HepG2 (cell line): Measurements from ENCODE around the gene PRR5L. TPM values are rescaled to one million over a fixed set of nuclear protein-coding genes. Genes with fewer than 3 reads are reported as not detected.

Source experiments
- ATAC-seq: fragments of 200-7000 bp; cut with Tn5 transposase; 3 replicates; pipeline ENCODE4 v1.9.1; 2020; ENCODE audit warnings: mild to moderate bottlenecking, moderate library complexity
- BruUV-seq: library from RNA; stranded (reverse); fragments of 400-500 nt; replicated peaks from 2 replicates; lab custom pipeline; 2021; lab: Mats Ljungman, UMichigan
- CTCF ChIA-PET: fragments of 300-600 bp; formaldehyde crosslinking; extraction: SDS; loops from one replicate; lab custom pipeline; 2021; ENCODE audit warnings: low total read pairs, inconsistent platforms, low intra/inter-chr PET ratio; lab: Yijun Ruan, JAX
- POLR2A ChIA-PET: fragments of 350-600 bp; sonication (Branson Sonifier 250); formaldehyde crosslinking; loops from one replicate; lab custom pipeline; 2020; ENCODE audit warnings: antibody characterized with exemption, inconsistent platforms; lab: Yijun Ruan, JAX
- DNase-seq: peaks from one replicate; pipeline ENCODE4 v3.0.0-alpha.2; 2015; ENCODE audit warnings: low spot score
- FAIRE-seq: peaks from 3 replicates; lab custom pipeline; 2011; peaks lifted over from hg19 to GRCh38; lab: Jason Lieb, UNC
- H2AFZ ChIP-seq: one replicate; pipeline ENCODE4 v1.6.1; 2011; ENCODE audit warnings: low read length, inconsistent platforms
- H3K27ac ChIP-seq: fragments of 300-600 bp; 3 replicates; pipeline ENCODE4 v1.8.0; 2011; ENCODE audit warnings: mixed run types, mild to moderate bottlenecking, mixed read lengths, low read length, inconsistent platforms; ENCODE audit not compliant: insufficient read depth; ENCODE audit errors: extremely low read length
- H3K27me3 ChIP-seq, 2 experiments: fragments of 200-600 bp in 1 of 2; 2 replicates in 1 of 2; 3 replicates in 1 of 2; pipeline versions ENCODE4 v1.6.0 to v1.8.0; 2011; ENCODE audit warnings: low read length in 2 of 2, mild to moderate bottlenecking in 2 of 2, moderate library complexity in 2 of 2, inconsistent platforms in 1 of 2; ENCODE audit not compliant: insufficient read depth in 2 of 2, control insufficient read depth in 1 of 2
- H3K36me3 ChIP-seq, 2 experiments: fragments of 200-600 bp in 1 of 2; replicated peaks in 1 of 2; 2 replicates in 1 of 2; 3 replicates in 1 of 2; pipeline versions ENCODE4 v1.5.1 to v1.8.0; 2011; ENCODE audit warnings: low read length in 2 of 2, inconsistent platforms in 1 of 2; ENCODE audit not compliant: insufficient read depth in 2 of 2, control insufficient read depth in 1 of 2
- H3K4me1 ChIP-seq: 2 replicates; pipeline ENCODE4 v1.5.1; 2012; ENCODE audit warnings: low read length, inconsistent platforms; ENCODE audit not compliant: insufficient read depth
- H3K4me2 ChIP-seq: 2 replicates; pipeline ENCODE4 v1.6.0; 2011; ENCODE audit warnings: low read depth, low read length, inconsistent platforms
- H3K4me3 ChIP-seq, 3 experiments: fragments of 200-600 bp in 1 of 3; sonication (generic), shearing (Covaris generic) in 1 of 3; replicated peaks in 1 of 3; 2 replicates each; pipeline ENCODE4 v1.5.1; 2011 to 2016; ENCODE audit warnings: low read length in 3 of 3, inconsistent platforms in 2 of 3, low read depth in 2 of 3, mild to moderate bottlenecking in 2 of 3, control low read depth in 1 of 3, mixed read lengths in 1 of 3; ENCODE audit not compliant: insufficient read depth in 1 of 3
- H3K79me2 ChIP-seq: one replicate; pipeline ENCODE4 v1.6.1; 2011; ENCODE audit warnings: low read length, inconsistent platforms; ENCODE audit not compliant: insufficient read depth
- H3K9ac ChIP-seq: 2 replicates; pipeline ENCODE4 v1.6.0; 2011; ENCODE audit warnings: mild to moderate bottlenecking, low read depth, low read length, inconsistent platforms; ENCODE audit not compliant: insufficient read depth
- H3K9me3 ChIP-seq: 2 replicates; pipeline ENCODE4 v1.5.1; 2012; ENCODE audit warnings: mild to moderate bottlenecking, low read length
- H4K20me1 ChIP-seq: 2 replicates; pipeline ENCODE4 v1.6.0; 2011; ENCODE audit warnings: inconsistent platforms, mild to moderate bottlenecking, low read length, moderate library complexity; ENCODE audit not compliant: insufficient read depth
- CEBPG ChIP-seq: IDR thresholded peaks from 2 replicates; pipeline ENCODE4 v1.6.1; 2016
- CHD2 ChIP-seq: IDR thresholded peaks from 2 replicates; pipeline ENCODE4 v1.6.1; 2011; ENCODE audit warnings: low read depth, low read length, improper control_type of control experiment
- GATAD2A ChIP-seq: IDR thresholded peaks from 2 replicates; pipeline ENCODE4 v1.6.1; 2016
- RBAK ChIP-seq: sonication (generic); formaldehyde crosslinking; IDR thresholded peaks from 2 replicates; pipeline ENCODE4 v1.5.1; 2020; ENCODE audit warnings: mild to moderate bottlenecking, missing genetic modification reagents
- SMARCE1 ChIP-seq: fragments of 450-650 bp; IDR thresholded peaks from 2 replicates; pipeline ENCODE4 v1.6.1; 2017; ENCODE audit warnings: borderline replicate concordance
- TCF12 ChIP-seq, 2 experiments: fragments of 450-650 bp in 1 of 2; sonication (generic) in 1 of 2; formaldehyde crosslinking in 1 of 2; IDR thresholded peaks; 2 replicates each; pipeline versions ENCODE4 v1.6.1 to v1.8.0; 2017 to 2022; ENCODE audit warnings: antibody characterized with exemption in 1 of 2, mild to moderate bottlenecking in 1 of 2, missing genetic modification reagents in 1 of 2, moderate library complexity in 1 of 2
- ZNF557 ChIP-seq: sonication (generic); formaldehyde crosslinking; IDR thresholded peaks from 2 replicates; pipeline ENCODE4 v1.4.0; 2020; ENCODE audit warnings: missing genetic modification reagents
- ZNF570 ChIP-seq: sonication (generic); formaldehyde crosslinking; IDR thresholded peaks from 2 replicates; pipeline ENCODE4 v1.4.0; 2020; ENCODE audit warnings: mild to moderate bottlenecking, missing genetic modification reagents, borderline replicate concordance
- ZNF7 ChIP-seq: IDR thresholded peaks from 2 replicates; pipeline ENCODE4 v1.6.1; 2016; ENCODE audit warnings: missing biosample characterization, missing genetic modification reagents
- WGBS: methylation state at CpG from one replicate; pipeline ENCODE4 v1.1.6; 2017; ENCODE audit warnings: low lambda C conversion rate; 5-methylcytosine and 5-hydroxymethylcytosine counted together
- in situ Hi-C: cut with HindIII; loops from 2 replicates; pipeline ENCODE4 v1.10.0; 2017; ENCODE audit warnings: low pct_unique_long_range_greater_than_20kb; ENCODE audit not compliant: extremely low pct_ligation_motif_present
- intact Hi-C: fragments of 100-400 bp; cut with micrococcal nuclease; formaldehyde crosslinking; loops from one replicate; pipeline ENCODE4 v1.10.0; 2022; ENCODE audit not compliant: unreplicated experiment
- polyA plus RNA-seq, 8 experiments: library from polyadenylated mRNA; depleted of rRNA in 3 of 8; stranded (reverse) in 7 of 8; unstranded in 1 of 8; fragments of >200 nt; fragmentation: Illumina TruSeq in 4 of 8; extraction: Trizol in 4 of 8; gene quantifications; 2 replicates each; pipeline versions ENCODE4 v1.2.1 to v1.2.3, GENCODE V29; 2011 to 2016; ENCODE audit warnings: low read depth in 4 of 8, missing spikeins in 1 of 8, mixed read lengths in 1 of 8; ENCODE audit not compliant: insufficient read depth in 1 of 8
- total RNA-seq, 5 experiments: library from RNA; depleted of rRNA; stranded (reverse); fragments of >200 nt; fragmentation: Illumina TruSeq; extraction: Trizol; gene quantifications; 2 replicates each; pipeline ENCODE4 v1.2.3, GENCODE V29; 2016; ENCODE audit warnings: low read depth in 1 of 5
- TF ChIP-seq, protein P1 (sequence below), 2 experiments: sonication (generic) in 1 of 2; formaldehyde crosslinking in 1 of 2; IDR thresholded peaks; 2 replicates each; pipeline versions ENCODE4 v1.4.0 to v1.6.1; 2018 to 2020; ENCODE audit warnings: missing genetic modification reagents in 2 of 2, borderline replicate concordance in 1 of 2, low read depth in 1 of 2, mild to moderate bottlenecking in 1 of 2, missing biosample characterization in 1 of 2
- TF ChIP-seq, protein P2 (sequence below): sonication (generic); formaldehyde crosslinking; IDR thresholded peaks from 2 replicates; pipeline ENCODE4 v1.8.0; 2022; ENCODE audit warnings: mild to moderate bottlenecking, missing genetic modification reagents, borderline replicate concordance
- TF ChIP-seq, protein P3 (sequence below): sonication (generic); formaldehyde crosslinking; IDR thresholded peaks from 2 replicates; pipeline ENCODE4 v1.4.0; 2020; ENCODE audit warnings: mild to moderate bottlenecking, missing genetic modification reagents
- TF ChIP-seq, protein P4 (sequence below): sonication (generic); formaldehyde crosslinking; IDR thresholded peaks from 2 replicates; pipeline ENCODE4 v1.5.1; 2020; ENCODE audit warnings: mild to moderate bottlenecking, missing genetic modification reagents, moderate library complexity

The PRR5L gene
- total and polyA plus RNA-seq, 2 of the 13 experiments (the other 11 are each of a cell fraction or from before 2014, with no cell fraction given), result 0.16 TPM; not detected in 1

DNA sequence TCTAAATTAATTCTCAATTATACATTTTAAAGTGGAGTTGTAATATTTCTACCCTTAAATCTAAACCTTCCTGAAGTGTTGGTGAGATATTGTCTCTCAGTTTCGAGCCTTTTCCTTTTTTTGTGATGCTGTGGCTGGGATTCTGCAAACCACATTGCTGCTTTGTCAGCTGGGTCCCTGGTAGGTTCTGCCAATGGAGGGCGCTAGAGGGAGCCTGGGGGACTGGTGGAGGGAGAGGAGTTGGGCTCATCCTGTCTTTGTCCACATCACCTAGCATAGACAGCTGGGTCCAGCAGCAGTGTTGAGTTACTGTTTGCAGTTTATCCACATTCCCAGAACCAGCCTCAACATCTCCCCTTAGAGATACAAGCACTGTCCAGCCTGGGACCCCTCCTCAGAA, 173.0 kb downstream of the PRR5L start:
- DNase-seq, result no peak
- no TSS peak for BruUV-seq
- Histone ChIP-seq H3K79me2 (no peaks in the 10 kb centered on the region), H2AFZ (no peak overlapping the region), H3K9me3 (no peaks in the 10 kb centered on the region), H3K4me1 (no peaks in the 10 kb centered on the region), H3K36me3 (no peaks in the 10 kb centered on the region), H3K4me3 (no peak overlapping the region), H4K20me1 (no peaks in the 10 kb centered on the region), H3K9ac (no peak overlapping the region), H3K4me2 (no peak overlapping the region), H3K27ac (no peak overlapping the region), H3K27me3 (no peaks in the 10 kb centered on the region)
- in situ Hi-C loops (no loop called here), intact Hi-C loops (no loop called here)
- 8% methylated on average over 2 of the region's 2 CpGs for WGBS
- no peak for ATAC-seq
- ChIA-PET POLR2A (no interaction called here), CTCF (no interaction called here)
- no peak for FAIRE-seq
- TF ChIP-seq, protein P1, sequence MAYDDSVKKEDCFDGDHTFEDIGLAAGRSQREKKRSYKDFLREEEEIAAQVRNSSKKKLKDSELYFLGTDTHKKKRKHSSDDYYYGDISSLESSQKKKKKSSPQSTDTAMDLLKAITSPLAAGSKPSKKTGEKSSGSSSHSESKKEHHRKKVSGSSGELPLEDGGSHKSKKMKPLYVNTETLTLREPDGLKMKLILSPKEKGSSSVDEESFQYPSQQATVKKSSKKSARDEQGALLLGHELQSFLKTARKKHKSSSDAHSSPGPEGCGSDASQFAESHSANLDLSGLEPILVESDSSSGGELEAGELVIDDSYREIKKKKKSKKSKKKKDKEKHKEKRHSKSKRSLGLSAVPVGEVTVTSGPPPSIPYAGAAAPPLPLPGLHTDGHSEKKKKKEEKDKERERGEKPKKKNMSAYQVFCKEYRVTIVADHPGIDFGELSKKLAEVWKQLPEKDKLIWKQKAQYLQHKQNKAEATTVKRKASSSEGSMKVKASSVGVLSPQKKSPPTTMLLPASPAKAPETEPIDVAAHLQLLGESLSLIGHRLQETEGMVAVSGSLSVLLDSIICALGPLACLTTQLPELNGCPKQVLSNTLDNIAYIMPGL (CRISPR knock-in tag; IDR thresholded peaks at IDR 0.05; ENCODE audit: borderline replicate concordance in 1 of 2, low read depth in 1 of 2), result no peak
- TF ChIP-seq CHD2 (no peak), TCF12 (IDR thresholded peaks at IDR 0.05) (no peak), TCF12 (CRISPR knock-in tag; IDR thresholded peaks at IDR 0.05) (no peak), ZNF570 (CRISPR knock-in tag) (no peak), RBAK (CRISPR knock-in tag) (no peak), GATAD2A (CRISPR knock-in tag) (no peak), ZNF7 (CRISPR knock-in tag) (no peak), SMARCE1 (no peak), ZNF557 (CRISPR knock-in tag) (no peak), CEBPG (CRISPR knock-in tag) (no peak)
- TF ChIP-seq, protein P2, sequence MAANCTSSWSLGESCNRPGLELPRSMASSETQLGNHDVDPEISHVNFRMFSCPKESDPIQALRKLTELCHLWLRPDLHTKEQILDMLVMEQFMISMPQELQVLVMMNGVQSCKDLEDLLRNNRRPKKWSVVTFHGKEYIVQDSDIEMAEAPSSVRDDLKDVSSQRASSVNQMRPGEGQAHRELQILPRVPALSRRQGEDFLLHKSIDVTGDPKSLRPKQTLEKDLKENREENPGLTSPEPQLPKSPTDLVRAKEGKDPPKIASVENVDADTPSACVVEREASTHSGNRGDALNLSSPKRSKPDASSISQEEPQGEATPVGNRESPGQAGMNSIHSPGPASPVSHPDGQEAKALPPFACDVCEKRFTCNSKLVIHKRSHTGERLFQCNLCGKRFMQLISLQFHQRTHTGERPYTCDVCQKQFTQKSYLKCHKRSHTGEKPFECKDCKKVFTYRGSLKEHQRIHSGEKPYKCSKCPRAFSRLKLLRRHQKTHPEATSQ (CRISPR knock-in tag), result no peak
- TF ChIP-seq, protein P3, sequence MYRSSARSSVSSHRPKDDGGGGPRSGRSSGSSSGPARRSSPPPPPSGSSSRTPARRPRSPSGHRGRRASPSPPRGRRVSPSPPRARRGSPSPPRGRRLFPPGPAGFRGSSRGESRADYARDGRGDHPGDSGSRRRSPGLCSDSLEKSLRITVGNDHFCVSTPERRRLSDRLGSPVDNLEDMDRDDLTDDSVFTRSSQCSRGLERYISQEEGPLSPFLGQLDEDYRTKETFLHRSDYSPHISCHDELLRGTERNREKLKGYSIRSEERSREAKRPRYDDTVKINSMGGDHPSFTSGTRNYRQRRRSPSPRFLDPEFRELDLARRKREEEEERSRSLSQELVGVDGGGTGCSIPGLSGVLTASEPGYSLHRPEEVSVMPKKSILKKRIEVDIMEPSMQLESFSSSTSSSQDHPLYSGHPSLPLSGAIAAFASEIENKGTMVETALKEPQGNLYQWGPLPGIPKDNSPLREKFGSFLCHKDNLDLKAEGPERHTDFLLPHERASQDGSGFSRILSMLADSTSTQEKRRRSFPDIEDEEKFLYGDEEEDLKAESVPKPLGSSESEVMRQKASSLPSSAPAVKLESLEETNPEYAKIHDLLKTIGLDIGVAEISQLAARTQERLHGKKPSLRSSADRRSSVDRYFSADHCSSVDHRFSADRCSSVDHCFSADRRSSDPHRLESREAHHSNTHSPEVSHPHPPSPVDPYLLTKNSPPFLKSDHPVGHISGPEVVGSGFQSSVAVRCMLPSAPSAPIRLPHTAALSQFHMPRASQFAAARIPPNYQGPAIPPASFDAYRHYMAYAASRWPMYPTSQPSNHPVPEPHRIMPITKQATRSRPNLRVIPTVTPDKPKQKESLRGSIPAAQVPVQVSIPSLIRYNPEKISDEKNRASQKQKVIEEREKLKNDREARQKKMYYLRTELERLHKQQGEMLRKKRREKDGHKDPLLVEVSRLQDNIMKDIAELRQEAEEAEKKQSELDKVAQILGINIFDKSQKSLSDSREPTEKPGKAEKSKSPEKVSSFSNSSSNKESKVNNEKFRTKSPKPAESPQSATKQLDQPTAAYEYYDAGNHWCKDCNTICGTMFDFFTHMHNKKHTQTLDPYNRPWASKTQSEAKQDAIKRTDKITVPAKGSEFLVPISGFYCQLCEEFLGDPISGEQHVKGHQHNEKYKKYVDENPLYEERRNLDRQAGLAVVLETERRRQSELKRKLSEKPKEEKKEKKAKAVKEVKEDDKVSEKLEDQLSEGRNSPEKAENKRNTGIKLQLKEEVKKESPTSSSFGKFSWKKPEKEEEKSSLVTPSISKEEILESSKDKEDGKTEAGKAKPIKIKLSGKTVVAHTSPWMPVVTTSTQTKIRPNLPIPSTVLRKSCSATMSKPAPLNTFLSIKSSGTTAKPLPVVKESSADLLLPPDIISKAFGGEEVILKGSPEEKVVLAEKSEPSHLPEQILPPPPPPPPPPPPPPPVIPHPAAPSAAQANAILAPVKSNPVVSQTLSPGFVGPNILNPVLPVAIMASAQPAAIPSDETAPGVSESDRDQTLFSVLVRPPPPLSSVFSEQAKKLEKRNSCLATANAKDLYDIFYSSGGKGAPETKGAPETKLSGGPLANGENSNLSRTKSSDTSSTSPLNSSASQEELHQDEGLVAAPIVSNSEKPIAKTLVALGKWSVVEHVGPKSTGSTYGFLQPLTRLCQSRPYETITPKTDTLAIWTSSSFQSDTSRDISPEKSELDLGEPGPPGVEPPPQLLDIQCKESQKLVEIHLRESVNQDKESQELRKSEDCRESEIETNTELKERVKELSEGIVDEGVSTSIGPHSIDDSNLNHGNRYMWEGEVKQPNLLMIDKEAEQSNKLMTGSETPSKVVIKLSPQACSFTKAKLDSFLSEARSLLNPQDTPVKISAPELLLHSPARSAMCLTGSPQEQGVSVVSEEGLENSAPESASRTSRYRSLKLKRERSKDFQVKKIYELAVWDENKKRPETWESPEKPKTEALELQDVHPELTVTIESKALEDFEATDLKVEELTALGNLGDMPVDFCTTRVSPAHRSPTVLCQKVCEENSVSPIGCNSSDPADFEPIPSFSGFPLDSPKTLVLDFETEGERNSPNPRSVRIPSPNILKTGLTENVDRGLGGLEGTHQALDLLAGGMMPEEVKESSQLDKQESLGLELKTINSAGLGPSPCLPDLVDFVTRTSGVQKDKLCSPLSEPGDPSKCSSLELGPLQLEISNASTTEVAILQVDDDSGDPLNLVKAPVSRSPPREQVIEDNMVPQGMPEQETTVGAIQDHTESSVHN (CRISPR knock-in tag), result no peak
- TF ChIP-seq, protein P4, sequence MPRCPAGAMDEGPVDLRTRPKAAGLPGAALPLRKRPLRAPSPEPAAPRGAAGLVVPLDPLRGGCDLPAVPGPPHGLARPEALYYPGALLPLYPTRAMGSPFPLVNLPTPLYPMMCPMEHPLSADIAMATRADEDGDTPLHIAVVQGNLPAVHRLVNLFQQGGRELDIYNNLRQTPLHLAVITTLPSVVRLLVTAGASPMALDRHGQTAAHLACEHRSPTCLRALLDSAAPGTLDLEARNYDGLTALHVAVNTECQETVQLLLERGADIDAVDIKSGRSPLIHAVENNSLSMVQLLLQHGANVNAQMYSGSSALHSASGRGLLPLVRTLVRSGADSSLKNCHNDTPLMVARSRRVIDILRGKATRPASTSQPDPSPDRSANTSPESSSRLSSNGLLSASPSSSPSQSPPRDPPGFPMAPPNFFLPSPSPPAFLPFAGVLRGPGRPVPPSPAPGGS (CRISPR knock-in tag), result no peak
